Measurements from ENCODE around the gene GPC3. TPM values are rescaled to one million over a fixed set of nuclear protein-coding genes. Genes with fewer than 3 reads are reported as not detected.

GPC3 gene
- total RNA-seq, 1 donor from 2014 or later = 4.2 TPM

DNA sequence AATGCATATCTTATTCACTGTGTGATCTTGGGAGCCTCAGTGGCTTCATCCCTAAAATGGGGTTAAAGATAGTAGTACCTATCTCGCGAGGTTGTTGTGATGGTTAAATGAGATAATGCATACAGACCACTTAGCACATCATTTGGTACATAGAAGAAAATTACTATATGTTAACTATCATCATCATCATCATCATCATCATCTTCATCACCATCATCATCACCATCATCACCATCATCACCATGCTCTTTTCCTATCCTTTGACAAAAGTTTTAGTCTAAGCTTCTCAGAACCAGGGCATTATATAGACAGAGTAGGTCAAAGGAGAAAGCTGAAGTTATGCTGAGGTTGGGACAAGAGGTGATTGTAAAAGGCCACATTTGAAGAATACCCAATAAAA is 145.0 kb downstream of the GPC3 start:
- no peaks in the 10 kb centered on the region for H3K4me1 Mint-ChIP-seq (ENCODE audit: low read depth, unreplicated experiment)
- H3K27ac Mint-ChIP-seq (ENCODE audit: unreplicated experiment) = no peak overlapping the region
- H3K27me3 Mint-ChIP-seq (ENCODE audit: unreplicated experiment) = no peaks in the 10 kb centered on the region
- H3K9me3 Mint-ChIP-seq (ENCODE audit: unreplicated experiment) = no peaks in the 10 kb centered on the region
- no peak for DNase-seq
- H3K4me3 Mint-ChIP-seq (ENCODE audit: unreplicated experiment) = no peak overlapping the region
- TF ChIP-seq, protein P1, sequence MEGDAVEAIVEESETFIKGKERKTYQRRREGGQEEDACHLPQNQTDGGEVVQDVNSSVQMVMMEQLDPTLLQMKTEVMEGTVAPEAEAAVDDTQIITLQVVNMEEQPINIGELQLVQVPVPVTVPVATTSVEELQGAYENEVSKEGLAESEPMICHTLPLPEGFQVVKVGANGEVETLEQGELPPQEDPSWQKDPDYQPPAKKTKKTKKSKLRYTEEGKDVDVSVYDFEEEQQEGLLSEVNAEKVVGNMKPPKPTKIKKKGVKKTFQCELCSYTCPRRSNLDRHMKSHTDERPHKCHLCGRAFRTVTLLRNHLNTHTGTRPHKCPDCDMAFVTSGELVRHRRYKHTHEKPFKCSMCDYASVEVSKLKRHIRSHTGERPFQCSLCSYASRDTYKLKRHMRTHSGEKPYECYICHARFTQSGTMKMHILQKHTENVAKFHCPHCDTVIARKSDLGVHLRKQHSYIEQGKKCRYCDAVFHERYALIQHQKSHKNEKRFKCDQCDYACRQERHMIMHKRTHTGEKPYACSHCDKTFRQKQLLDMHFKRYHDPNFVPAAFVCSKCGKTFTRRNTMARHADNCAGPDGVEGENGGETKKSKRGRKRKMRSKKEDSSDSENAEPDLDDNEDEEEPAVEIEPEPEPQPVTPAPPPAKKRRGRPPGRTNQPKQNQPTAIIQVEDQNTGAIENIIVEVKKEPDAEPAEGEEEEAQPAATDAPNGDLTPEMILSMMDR (IDR thresholded peaks at IDR 0.05; ENCODE audit: partially characterized antibody, unreplicated experiment) = no peak
- H3K36me3 Mint-ChIP-seq (ENCODE audit: unreplicated experiment) = no peaks in the 10 kb centered on the region

DNA sequence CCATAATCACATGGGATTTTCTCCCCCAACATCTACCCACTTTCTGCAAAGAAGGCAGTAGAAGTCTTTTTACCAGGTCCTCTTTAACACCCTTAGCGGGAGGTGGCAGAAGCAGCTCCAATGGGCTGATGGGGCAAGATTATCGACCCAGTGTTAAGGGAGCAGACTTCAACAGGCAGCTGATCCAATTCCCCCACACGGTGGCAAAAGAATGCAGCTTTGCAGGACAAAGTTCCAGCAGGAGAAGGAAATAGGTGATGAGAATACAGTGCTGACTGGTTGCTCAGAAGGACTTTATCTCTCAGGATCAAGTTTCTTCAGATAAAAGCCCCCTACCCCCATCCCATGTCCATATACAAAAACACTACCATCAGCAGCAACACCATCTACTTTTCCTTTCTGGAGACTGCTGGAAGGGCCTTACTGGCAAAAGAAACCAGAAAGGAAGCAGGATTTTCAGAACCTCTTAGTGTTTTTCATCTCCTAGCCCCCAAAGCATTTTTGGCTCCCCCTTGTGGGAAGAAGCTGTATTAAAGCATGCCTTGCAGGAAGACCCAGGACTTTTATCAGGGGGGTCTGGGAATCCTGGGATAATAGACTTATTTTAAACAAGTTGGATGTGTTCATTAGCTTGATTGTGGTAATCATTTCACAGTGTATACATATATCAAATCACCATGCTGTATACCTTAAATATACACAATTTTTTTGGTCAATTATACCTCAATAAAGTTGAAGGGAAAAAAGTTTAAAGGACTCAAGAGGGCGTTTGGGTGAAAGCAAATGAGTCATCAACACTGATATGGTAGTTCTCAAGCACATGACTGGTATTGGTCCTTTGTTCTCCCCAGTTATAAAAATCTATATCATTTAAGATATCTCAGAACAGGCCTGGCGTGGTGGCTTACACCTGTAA is 146.4 kb downstream of the GPC3 start:
- DNase-seq = peak; percentile 26
- H3K36me3 Mint-ChIP-seq (ENCODE audit: unreplicated experiment) = no peaks in the 10 kb centered on the region
- TF ChIP-seq, protein P1 (IDR thresholded peaks at IDR 0.05; ENCODE audit: partially characterized antibody, unreplicated experiment) = peak; percentile 65
- H3K4me3 Mint-ChIP-seq (ENCODE audit: unreplicated experiment) = no peak overlapping the region
- no peaks in the 10 kb centered on the region for H3K4me1 Mint-ChIP-seq (ENCODE audit: low read depth, unreplicated experiment)
- no peaks in the 10 kb centered on the region for H3K9me3 Mint-ChIP-seq (ENCODE audit: unreplicated experiment)
- no peak overlapping the region for H3K27ac Mint-ChIP-seq (ENCODE audit: unreplicated experiment)
- no peaks in the 10 kb centered on the region for H3K27me3 Mint-ChIP-seq (ENCODE audit: unreplicated experiment)

DNA sequence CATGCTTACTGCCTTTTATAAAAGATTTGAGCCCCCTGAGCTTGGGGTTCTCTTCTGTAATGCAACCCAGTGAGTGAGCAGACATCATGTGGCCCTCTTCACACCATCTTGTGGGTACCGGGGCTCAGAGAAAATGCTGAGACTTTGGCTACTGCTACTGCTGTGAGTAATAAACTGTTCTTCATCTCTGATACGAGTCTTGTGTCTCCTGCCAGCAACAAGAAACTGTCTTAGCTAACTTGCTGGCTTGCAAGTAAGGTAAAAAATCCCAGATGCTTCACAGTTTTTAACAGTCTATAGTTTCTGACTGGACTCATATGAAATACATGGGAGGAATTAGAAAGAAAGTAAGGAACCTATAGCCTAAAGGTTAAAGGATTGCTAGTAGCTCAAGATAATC is 148.3 kb downstream of the GPC3 start:
- Mint-ChIP-seq H3K36me3 (ENCODE audit: unreplicated experiment) (no peaks in the 10 kb centered on the region), H3K9me3 (ENCODE audit: unreplicated experiment) (no peaks in the 10 kb centered on the region), H3K4me1 (ENCODE audit: low read depth, unreplicated experiment) (no peaks in the 10 kb centered on the region), H3K27ac (ENCODE audit: unreplicated experiment) (no peak overlapping the region), H3K4me3 (ENCODE audit: unreplicated experiment) (no peak overlapping the region), H3K27me3 (ENCODE audit: unreplicated experiment) (no peaks in the 10 kb centered on the region)
- TF ChIP-seq, protein P1 (IDR thresholded peaks at IDR 0.05; ENCODE audit: partially characterized antibody, unreplicated experiment) = no peak
- no peak for DNase-seq

DNA sequence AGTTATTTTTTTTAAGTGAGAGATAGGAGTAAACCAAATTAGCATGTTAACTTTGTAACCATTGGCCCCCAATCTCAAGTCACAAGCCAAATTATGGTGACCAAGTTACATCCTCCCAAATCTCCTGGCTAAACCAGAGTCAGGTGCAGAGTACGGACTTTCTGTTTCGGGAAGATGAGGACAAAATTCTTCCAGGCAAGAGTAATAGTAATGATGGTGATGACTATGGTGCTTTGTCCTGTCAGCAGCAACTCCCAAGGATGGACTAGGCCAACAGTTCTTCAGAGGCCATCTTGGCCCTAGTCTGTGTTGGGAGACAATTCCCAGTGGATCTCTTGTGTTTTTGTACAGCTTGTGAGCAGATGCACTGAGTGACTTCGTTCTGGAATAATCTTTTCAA is 148.8 kb downstream of the GPC3 start:
- H3K36me3 Mint-ChIP-seq (ENCODE audit: unreplicated experiment) = no peaks in the 10 kb centered on the region
- TF ChIP-seq, protein P1 (IDR thresholded peaks at IDR 0.05; ENCODE audit: partially characterized antibody, unreplicated experiment) = no peak
- H3K9me3 Mint-ChIP-seq (ENCODE audit: unreplicated experiment) = no peaks in the 10 kb centered on the region
- H3K4me3 Mint-ChIP-seq (ENCODE audit: unreplicated experiment) = no peak overlapping the region
- no peaks in the 10 kb centered on the region for H3K4me1 Mint-ChIP-seq (ENCODE audit: low read depth, unreplicated experiment)
- H3K27me3 Mint-ChIP-seq (ENCODE audit: unreplicated experiment) = no peaks in the 10 kb centered on the region
- no peak overlapping the region for H3K27ac Mint-ChIP-seq (ENCODE audit: unreplicated experiment)
- DNase-seq = no peak

DNA sequence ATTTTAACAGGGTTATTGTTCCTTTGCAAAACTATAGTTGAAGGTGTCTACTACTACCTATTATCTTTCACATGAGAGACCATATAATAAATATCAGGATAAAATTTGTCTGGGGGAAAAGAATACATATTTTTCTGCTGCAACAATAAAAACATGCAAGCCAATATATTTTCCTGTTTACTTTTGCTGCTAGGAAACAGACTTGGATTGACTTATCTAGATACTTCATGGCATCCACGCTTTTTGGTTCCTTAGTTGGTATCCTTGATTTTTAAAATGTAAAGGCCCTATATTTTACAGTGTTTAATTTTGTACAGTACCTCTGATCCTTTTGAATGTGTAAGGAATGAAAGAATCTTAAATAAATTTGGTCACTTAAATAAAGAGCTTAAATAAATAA is 150.6 kb downstream of the GPC3 start:
- TF ChIP-seq, protein P1 (IDR thresholded peaks at IDR 0.05; ENCODE audit: partially characterized antibody, unreplicated experiment) = no peak
- H3K27ac Mint-ChIP-seq (ENCODE audit: unreplicated experiment) = no peak overlapping the region
- H3K36me3 Mint-ChIP-seq (ENCODE audit: unreplicated experiment) = no peaks in the 10 kb centered on the region
- no peak for DNase-seq
- no peaks in the 10 kb centered on the region for H3K4me1 Mint-ChIP-seq (ENCODE audit: low read depth, unreplicated experiment)
- no peaks in the 10 kb centered on the region for H3K27me3 Mint-ChIP-seq (ENCODE audit: unreplicated experiment)
- no peak overlapping the region for H3K4me3 Mint-ChIP-seq (ENCODE audit: unreplicated experiment)
- H3K9me3 Mint-ChIP-seq (ENCODE audit: unreplicated experiment) = no peaks in the 10 kb centered on the region

Data from glutamatergic neuron (in vitro differentiated cells).